Measurements from ENCODE around the gene SYCP1.
"Not testable (repeated sequence)": the region's sequence is repeated elsewhere in the genome, so short reads cannot be mapped to it uniquely, and the experiment has no call there.

Gene SYCP1, protein sequence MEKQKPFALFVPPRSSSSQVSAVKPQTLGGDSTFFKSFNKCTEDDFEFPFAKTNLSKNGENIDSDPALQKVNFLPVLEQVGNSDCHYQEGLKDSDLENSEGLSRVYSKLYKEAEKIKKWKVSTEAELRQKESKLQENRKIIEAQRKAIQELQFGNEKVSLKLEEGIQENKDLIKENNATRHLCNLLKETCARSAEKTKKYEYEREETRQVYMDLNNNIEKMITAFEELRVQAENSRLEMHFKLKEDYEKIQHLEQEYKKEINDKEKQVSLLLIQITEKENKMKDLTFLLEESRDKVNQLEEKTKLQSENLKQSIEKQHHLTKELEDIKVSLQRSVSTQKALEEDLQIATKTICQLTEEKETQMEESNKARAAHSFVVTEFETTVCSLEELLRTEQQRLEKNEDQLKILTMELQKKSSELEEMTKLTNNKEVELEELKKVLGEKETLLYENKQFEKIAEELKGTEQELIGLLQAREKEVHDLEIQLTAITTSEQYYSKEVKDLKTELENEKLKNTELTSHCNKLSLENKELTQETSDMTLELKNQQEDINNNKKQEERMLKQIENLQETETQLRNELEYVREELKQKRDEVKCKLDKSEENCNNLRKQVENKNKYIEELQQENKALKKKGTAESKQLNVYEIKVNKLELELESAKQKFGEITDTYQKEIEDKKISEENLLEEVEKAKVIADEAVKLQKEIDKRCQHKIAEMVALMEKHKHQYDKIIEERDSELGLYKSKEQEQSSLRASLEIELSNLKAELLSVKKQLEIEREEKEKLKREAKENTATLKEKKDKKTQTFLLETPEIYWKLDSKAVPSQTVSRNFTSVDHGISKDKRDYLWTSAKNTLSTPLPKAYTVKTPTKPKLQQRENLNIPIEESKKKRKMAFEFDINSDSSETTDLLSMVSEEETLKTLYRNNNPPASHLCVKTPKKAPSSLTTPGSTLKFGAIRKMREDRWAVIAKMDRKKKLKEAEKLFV

DNA sequence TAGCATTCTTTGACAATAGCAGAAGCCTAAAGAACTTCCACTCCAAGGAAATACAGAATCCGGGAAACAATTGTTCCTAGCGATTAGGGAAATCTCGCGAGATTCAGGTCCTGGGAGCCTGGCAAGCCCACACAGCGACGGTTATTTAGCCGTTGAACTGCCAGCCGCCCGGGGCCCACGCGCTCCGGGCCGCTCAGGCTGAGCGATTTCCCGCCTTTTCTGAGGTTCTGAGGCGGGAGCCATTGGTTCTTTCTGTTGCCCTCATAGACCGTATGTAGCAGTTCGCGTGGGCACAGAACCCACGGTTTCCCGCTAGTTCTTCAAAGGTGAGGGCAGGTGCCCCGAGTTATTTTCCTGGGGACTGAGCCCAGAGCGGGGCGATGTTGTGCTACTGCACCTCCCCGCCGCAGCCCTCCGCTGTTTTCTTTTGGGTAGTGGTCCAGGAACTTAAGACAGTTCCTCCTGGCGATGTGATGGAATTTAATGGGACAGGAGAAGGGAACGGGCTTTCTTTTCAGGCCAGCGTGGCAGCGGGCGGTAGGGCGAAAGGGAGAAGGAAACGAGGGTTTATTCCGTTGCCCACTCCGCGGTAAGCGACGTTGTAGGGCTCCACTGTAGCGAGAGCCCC, at the start of gene SYCP1:
Gene SYCP1, plus strand, starts transcription at position 171 of the 628 bp plus-strand sequence. CDS start 602 bp downstream, outside the sequence.
- no peak for DNase-seq

DNA sequence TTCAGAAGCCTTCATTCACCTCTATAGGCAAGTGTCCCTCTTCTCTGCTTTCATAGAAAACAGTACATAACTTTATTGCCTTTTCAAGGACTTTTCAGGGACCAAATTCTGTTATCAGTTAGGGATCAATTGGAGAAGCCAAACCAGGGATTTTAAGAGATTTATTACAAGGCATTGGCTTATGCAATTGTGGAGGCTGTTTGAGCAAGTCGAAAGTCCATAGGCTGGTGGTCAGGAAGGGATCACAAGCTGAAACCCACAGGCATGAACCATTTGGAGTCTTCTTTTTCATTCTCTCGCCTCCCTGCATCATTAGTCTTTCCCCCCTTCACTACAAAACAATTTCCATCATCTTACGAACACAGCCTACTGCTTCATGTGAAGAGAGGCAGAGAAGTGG, 34.8 kb upstream of the SYCP1 start:
- DNase-seq, result no peak

DNA sequence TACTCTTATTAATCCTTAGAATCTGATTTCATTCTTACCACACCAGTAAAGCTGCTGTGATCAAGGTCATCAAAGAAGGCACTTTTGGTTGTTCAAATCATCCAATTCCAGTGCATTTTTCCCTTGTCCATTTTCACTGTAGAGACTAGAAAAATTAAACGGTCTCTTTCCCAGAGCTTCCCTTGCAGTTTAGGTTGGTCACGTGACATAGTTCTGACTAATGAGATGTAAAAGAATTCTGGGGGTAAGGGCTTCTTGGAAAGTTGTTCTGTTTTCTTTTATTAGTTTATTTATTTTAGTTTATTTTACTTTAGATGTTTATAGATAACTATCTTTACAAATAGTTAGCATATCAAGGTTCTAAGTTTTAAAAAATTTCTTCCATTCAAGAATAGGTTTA, 34.3 kb upstream of the SYCP1 start:
- DNase-seq, result no peak

- DNase-seq, result no peak
These were observed 32.7 kb upstream of the SYCP1 start for GRCh38 chr1:114821978-114822377.

DNA sequence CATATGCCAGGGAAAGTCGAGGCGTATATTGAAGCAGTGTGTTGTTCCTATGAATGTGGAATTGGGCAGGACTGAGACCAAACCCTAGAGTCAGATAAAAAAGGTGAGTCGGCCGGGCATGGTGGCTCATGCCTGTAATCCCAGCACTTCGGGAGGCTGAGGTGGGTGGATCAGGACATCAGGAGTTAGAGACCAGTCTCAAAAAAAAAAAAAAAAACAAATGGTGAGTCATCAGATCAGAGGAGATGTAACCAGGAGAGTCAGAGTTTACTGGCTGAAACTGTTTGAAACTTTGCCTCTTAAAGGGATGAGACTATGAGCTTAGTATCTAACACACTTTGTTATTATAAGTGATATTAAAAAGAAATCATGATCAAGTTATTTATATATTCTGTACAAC, 26.4 kb upstream of the SYCP1 start:
- DNase-seq, result no peak

- not testable (repeated sequence) for DNase-seq
These were observed 24.6 kb upstream of the SYCP1 start for GRCh38 chr1:114830075-114830474.

- no peak for DNase-seq
These were observed 23.2 kb upstream of the SYCP1 start for GRCh38 chr1:114831276-114831994.

DNA sequence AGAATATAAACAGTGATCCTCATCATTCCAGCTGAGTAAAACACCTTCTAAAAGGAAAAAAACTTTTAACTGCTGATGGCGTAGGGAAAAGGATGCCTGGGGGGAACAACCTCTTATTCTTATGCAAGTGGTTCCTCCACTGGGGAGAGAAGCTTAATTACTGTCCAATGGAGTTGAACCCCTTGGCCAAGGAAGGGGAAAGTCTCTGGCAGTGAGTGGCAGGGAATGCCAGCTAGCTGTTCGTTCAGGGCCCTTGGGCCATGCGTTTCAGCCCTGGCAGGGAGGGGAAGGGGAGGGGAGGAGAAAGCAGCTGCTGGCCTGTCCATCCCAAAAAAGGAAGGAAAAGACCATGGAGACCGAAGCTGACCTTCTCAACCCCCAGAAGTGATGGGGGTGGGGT, 22.6 kb upstream of the SYCP1 start:
- no peak for DNase-seq

DNA sequence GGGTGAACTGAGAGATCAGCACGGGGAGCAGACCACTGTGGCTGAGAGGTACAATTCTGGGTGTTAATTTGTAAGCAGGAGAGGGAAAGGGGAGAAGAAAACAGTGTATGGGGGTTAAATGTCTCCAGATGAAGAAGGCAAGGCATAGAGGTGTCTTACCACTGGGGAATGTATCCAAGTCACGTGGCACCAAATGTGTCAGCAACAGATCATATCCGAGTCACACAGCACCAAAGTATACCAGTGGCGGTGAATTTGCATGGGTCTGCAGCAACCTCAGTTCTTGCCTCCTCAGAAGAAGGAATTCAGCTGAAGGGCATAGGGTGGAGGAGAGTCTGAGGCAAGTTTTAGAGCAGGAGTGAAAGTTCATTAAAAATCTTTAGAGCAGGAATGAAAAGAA, 21.2 kb upstream of the SYCP1 start:
- no peak for DNase-seq

GRCh38 chr1:114844270-114844669, 10.4 kb upstream of the SYCP1 start:
- no peak for DNase-seq

- no peak for DNase-seq
These were observed 1.1 kb upstream of the SYCP1 start for GRCh38 chr1:114853584-114853983.

GRCh38 chr1:114861384-114861783, 6.7 kb downstream of the SYCP1 start:
- no peak for DNase-seq

DNA sequence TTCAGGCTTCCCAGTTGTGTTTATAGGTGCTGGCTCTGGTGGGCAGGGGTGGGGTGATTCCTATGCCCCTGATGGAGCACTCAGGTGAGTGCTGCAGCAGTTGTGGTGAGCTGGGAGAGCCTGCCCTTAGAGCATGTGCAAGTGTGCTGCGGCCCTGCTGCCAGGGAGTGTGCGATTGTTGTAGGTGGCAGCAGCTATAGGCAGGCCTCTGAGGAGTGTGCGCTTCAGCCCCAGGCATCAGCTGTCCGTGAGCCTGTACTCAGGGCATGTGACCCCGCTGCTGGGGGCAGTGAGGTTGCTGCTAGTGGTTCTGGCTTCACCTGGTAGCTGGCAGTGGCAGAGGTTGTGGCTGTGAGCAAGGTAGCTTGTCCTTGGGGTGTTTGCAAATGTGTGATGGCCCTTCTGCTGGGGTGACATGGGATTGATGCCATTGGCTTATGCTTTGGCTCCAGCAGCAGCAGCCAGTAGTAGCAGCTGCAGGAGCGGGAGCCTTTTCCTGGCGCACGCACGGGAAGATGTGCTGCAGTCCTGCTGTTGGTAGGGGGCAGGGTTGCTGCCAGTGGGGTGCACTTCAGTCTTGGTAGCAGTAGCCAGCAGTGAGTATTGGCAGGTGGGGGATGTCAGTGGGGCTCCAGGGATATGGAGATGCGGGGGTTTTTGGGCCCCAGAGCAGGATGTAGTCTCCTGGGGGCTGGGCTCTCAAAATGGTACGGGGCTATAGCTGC, 37.7 kb downstream of the SYCP1 start:
- no peak for DNase-seq

- no peak for DNase-seq
These were observed 42.1 kb downstream of the SYCP1 start for GRCh38 chr1:114896795-114897194.

- no peak for DNase-seq
These were observed 47.2 kb downstream of the SYCP1 start for GRCh38 chr1:114901814-114902213.

DNA sequence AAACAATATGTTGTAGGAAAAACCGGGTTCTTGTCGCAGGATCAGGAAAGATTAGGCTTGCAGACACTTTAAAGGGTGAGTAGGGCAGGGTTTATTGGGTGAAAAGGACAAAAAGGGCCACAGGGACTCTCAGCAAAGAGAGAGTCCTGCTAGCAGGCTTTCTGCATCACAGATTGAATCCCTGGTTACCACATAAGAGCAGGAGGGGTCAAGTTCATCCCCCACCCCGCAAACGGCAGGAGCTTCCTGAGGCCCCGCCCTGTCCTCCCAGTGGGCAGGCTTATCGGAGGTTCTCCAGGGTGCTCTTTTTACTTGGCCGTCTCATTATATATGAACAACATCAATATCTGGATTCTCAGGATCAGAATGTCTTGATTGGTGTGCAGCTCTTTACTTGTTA, 47.7 kb downstream of the SYCP1 start:
- no peak for DNase-seq

- no peak for DNase-seq
These were observed 48.8 kb downstream of the SYCP1 start for GRCh38 chr1:114903480-114903879.

DNA sequence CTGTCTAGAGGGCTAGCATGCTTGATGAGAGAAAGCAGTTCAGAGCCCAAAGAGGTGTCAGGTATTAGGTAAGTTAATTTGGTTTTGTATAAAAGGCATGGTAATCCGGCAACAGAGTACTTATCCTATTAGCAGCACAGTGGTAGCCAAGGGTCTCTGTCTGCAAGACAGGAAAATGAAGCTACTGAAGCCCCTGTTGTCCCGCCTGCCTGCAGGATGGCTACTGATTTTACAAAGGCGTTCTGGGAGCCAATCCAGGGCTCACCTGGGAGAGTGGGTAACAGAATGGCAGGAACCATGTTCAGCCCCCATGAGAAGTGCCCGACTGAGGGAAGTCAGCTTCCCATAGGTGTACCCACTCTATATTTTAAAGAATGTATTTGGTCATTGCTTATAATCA, 61.1 kb downstream of the SYCP1 start:
- not testable (repeated sequence) for DNase-seq

DNA sequence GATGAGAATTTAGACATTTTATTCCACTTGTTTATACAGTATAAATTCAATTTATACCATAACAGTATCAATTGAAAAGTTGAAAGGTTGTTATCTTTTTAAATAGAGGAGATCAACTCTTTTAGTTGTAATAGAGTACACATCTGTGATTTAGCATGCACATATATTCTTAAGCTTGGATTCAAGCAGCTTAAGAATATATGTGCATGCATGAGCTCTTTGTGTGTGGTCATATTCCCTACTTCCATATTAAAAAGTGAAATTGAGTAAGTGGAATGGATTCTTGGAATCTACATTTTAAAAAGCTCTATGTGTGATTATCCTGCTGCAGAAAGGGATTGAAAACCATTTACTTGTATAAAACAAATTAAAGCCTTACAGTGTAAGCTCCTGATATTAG, 71.9 kb downstream of the SYCP1 start:
- DNase-seq, result no peak

DNA sequence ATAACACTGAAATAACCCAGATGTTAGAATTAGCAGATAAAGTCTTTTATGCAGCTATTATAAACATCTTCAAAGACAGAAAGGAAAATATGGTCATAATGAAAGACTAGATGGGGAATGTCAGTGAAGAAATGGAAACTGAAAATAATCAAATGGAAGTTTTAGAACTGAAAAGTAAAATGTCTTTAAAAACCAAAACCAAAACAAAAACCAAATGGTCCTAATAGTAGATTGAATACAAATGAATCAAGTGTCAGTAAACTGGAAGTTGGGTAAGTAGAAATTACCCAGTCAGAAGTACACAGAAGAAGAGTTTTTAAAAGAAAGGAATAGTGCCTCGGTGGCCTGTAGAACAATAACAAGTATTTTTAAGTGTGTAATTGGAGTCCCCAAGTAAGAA, 72.7 kb downstream of the SYCP1 start:
- no peak for DNase-seq

DNA sequence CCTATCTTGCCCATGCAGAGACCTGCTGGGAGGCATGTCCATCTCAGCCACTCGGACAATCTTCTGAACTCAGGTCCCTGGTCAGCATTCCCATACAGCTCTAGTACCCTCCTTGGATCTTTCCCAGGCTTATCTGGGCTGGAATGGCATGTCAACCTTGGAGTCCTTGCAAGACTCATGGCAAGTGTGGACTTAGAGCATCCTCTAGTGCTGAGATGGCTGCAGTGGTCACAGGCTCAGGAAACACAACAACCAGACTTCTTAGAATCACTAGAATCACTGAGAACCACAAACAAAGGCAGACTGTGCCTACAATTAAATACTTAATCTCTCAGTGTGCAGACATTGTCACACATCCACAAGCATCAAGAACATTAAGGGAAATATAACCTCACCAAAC, 101.9 kb downstream of the SYCP1 start:
- no peak for DNase-seq

GRCh38 chr1:114959423-114959822, 104.8 kb downstream of the SYCP1 start:
- DNase-seq, result no peak
